Stimulated activated naive CD4-positive, alpha-beta T cell treated with Interleukin-2 at 50 U/mL for 16 hours (primary cell): ENCODE measurements around the gene INMT.
"Not testable (repeated sequence)": the region's sequence is repeated elsewhere in the genome, so short reads cannot be mapped to it uniquely, and the experiment has no call there.

Experiments
- DNase-seq: peaks from one replicate; lab custom pipeline; 2025; lab: John Stamatoyannopoulos, UW

INMT gene

GRCh38 chr7:30751696-30752273 is at the start of gene INMT:
TSS of gene INMT (plus strand) at chr7:30752135. CDS start at chr7:30752151, 16 bp downstream.
- DNase-seq: no peak

GRCh38 chr7:30702200-30702599 is 49.7 kb upstream of the INMT start:
- no peak for DNase-seq

- no peak for DNase-seq
Observed at GRCh38 chr7:30703756-30704155, 48.2 kb upstream of the INMT start.

- no peak for DNase-seq
Observed at GRCh38 chr7:30705008-30705407, 46.9 kb upstream of the INMT start.

GRCh38 chr7:30705596-30705995 is 46.3 kb upstream of the INMT start:
- DNase-seq: no peak

- no peak for DNase-seq
Observed at GRCh38 chr7:30706316-30706715, 45.6 kb upstream of the INMT start.

- no peak for DNase-seq
Observed at GRCh38 chr7:30706908-30707307, 45.0 kb upstream of the INMT start.

GRCh38 chr7:30707391-30708357 is 44.3 kb upstream of the INMT start:
- DNase-seq: no peak

- DNase-seq: no peak
Observed at GRCh38 chr7:30708412-30708811, 43.5 kb upstream of the INMT start.

GRCh38 chr7:30708983-30709382 is 43.0 kb upstream of the INMT start:
- no peak for DNase-seq

GRCh38 chr7:30709549-30709948 is 42.4 kb upstream of the INMT start:
- no peak for DNase-seq

- no peak for DNase-seq
Observed at GRCh38 chr7:30710669-30711068, 41.3 kb upstream of the INMT start.

- DNase-seq: no peak
Observed at GRCh38 chr7:30713392-30713791, 38.5 kb upstream of the INMT start.

GRCh38 chr7:30714129-30714528 is 37.8 kb upstream of the INMT start:
- no peak for DNase-seq

GRCh38 chr7:30717181-30717580 is 34.8 kb upstream of the INMT start:
- no peak for DNase-seq

- not testable (repeated sequence) for DNase-seq
Observed at GRCh38 chr7:30719434-30719833, 32.5 kb upstream of the INMT start.

- no peak for DNase-seq
Observed at GRCh38 chr7:30721211-30721610, 30.7 kb upstream of the INMT start.

- DNase-seq: no peak
Observed at GRCh38 chr7:30722187-30722586, 29.7 kb upstream of the INMT start.

- no peak for DNase-seq
Observed at GRCh38 chr7:30722671-30723070, 29.3 kb upstream of the INMT start.

GRCh38 chr7:30723776-30724175 is 28.2 kb upstream of the INMT start:
- DNase-seq: no peak

- DNase-seq: no peak
Observed at GRCh38 chr7:30726296-30727006, 25.5 kb upstream of the INMT start.

- peak; percentile 23 for DNase-seq
Observed at GRCh38 chr7:30727061-30727945, 24.6 kb upstream of the INMT start.
